Hepatic stellate cell (primary cell): ENCODE results near the gene FAM168A.

ENCODE experiments used
- DNase-seq: peaks from one replicate; pipeline ENCODE4 v3.0.0; 2011; ENCODE audit warnings: low spot score

The FAM168A gene

GRCh38 chr11:73426219-73426850, 171.6 kb downstream of the FAM168A start:
- DNase-seq, result peak; percentile 62

- no peak for DNase-seq
These were observed 172.8 kb downstream of the FAM168A start for GRCh38 chr11:73425108-73425507.

GRCh38 chr11:73423506-73423905, 174.4 kb downstream of the FAM168A start:
- no peak for DNase-seq

GRCh38 chr11:73422886-73423285, 175.0 kb downstream of the FAM168A start:
- no peak for DNase-seq

GRCh38 chr11:73420136-73420535, 177.8 kb downstream of the FAM168A start:
- no peak for DNase-seq

- no peak for DNase-seq
These were observed 181.1 kb downstream of the FAM168A start for GRCh38 chr11:73416786-73417185.

- DNase-seq, result no peak
These were observed 181.9 kb downstream of the FAM168A start for GRCh38 chr11:73415854-73416615.

GRCh38 chr11:73414977-73415651, 182.8 kb downstream of the FAM168A start:
- DNase-seq, result no peak

- DNase-seq, result no peak
These were observed 184.7 kb downstream of the FAM168A start for GRCh38 chr11:73413256-73413655.

GRCh38 chr11:73412308-73412707, 185.6 kb downstream of the FAM168A start:
- DNase-seq, result no peak

- DNase-seq, result no peak
These were observed 186.9 kb downstream of the FAM168A start for GRCh38 chr11:73411031-73411430.

- DNase-seq, result no peak
These were observed 187.3 kb downstream of the FAM168A start for GRCh38 chr11:73410627-73411026.

- no peak for DNase-seq
These were observed 188.5 kb downstream of the FAM168A start for GRCh38 chr11:73409431-73409830.

GRCh38 chr11:73406619-73407018, 191.3 kb downstream of the FAM168A start:
- DNase-seq, result no peak

GRCh38 chr11:73406131-73406530, 191.8 kb downstream of the FAM168A start:
- DNase-seq, result no peak

GRCh38 chr11:73405146-73405510, 192.8 kb downstream of the FAM168A start:
- DNase-seq, result no peak

GRCh38 chr11:73404506-73405145, 193.3 kb downstream of the FAM168A start:
- DNase-seq, result no peak

GRCh38 chr11:73404048-73404447, 193.9 kb downstream of the FAM168A start:
- DNase-seq, result peak; percentile 82

GRCh38 chr11:73403541-73403940, 194.4 kb downstream of the FAM168A start:
- no peak for DNase-seq

- DNase-seq, result no peak
These were observed 195.1 kb downstream of the FAM168A start for GRCh38 chr11:73402834-73403185.

GRCh38 chr11:73401924-73402833, 195.7 kb downstream of the FAM168A start:
- no peak for DNase-seq
